Peyer's patch (tissue), 4 donors: ENCODE data around the gene GFER.

Experiments
- CTCF ChIP-seq, 6 experiments: fragments of 450-650 bp in 4 of 6; fragments of 200-600 bp in 2 of 6; sonication (generic) in 1 of 6; IDR thresholded peaks; one replicate each; pipeline ENCODE4 v1.5.1; 2017 to 2019; ENCODE audit warnings: antibody characterized with exemption in 6 of 6, mild to moderate bottlenecking in 3 of 6, moderate library complexity in 1 of 6
- POLR2A ChIP-seq, 2 donors: fragments of 450-650 bp; IDR thresholded peaks; one replicate each; pipeline ENCODE4 v1.5.1; 2017; ENCODE audit warnings: antibody characterized with exemption in 2 of 2, mild to moderate bottlenecking in 2 of 2, moderate library complexity in 2 of 2

- TF ChIP-seq POLR2A (IDR thresholded peaks at IDR 0.05): no peak
- no peak for TF ChIP-seq CTCF (IDR thresholded peaks at IDR 0.05)
These were observed 19.3 kb downstream of the GFER start for GRCh38 chr16:2003231-2003826.
